Gastrocnemius medialis (tissue), 4 donors: ENCODE results near the gene TYK2. TPM values are rescaled to one million over a fixed set of nuclear protein-coding genes. Genes with fewer than 3 reads are reported as not detected.

Source experiments
- ATAC-seq, 2 donors: fragments of 150-250 bp; one replicate each; pipeline ENCODE4 v1.9.1; 2016
- DNase-seq, 2 donors: peaks; one replicate each; pipeline ENCODE4 v3.0.0-alpha.2; 2019
- H3K27ac ChIP-seq, 4 donors: fragments of 200-600 bp; sonication (generic); 1 replicate in 1 of 4; 2 replicates in 3 of 4; pipeline ENCODE4 v1.5.1; 2016 to 2018; ENCODE audit warnings: mild to moderate bottlenecking in 2 of 4, moderate library complexity in 1 of 4
- H3K27me3 ChIP-seq, 3 donors: fragments of 200-600 bp; sonication (generic) in 2 of 3; 1 replicate in 1 of 3; 2 replicates in 2 of 3; pipeline versions ENCODE4 v1.5.1 to v1.6.0; 2016 to 2019; ENCODE audit warnings: mild to moderate bottlenecking in 1 of 3, moderate library complexity in 1 of 3
- H3K36me3 ChIP-seq, 2 donors: fragments of 200-600 bp; sonication (generic) in 1 of 2; one replicate each; pipeline ENCODE4 v1.5.1; 2017 to 2018
- H3K4me1 ChIP-seq, 2 donors: fragments of 200-600 bp; sonication (generic) in 1 of 2; one replicate each; pipeline ENCODE4 v1.5.1; 2016 to 2017; ENCODE audit warnings: mild to moderate bottlenecking in 2 of 2
- H3K4me3 ChIP-seq, 4 donors: fragments of 200-600 bp; sonication (generic) in 3 of 4; 1 replicate in 1 of 4; 2 replicates in 3 of 4; pipeline ENCODE4 v1.5.1; 2016 to 2019; ENCODE audit warnings: mild to moderate bottlenecking in 2 of 4
- H3K9me3 ChIP-seq, 3 donors: fragments of 200-600 bp; sonication (generic) in 2 of 3; 1 replicate in 1 of 3; 2 replicates in 2 of 3; pipeline ENCODE4 v1.5.1; 2016 to 2019
- POLR2A ChIP-seq, 2 donors: fragments of 450-650 bp; IDR thresholded peaks; one replicate each; pipeline ENCODE4 v1.6.1; 2017; ENCODE audit warnings: antibody characterized with exemption in 2 of 2, mild to moderate bottlenecking in 2 of 2, moderate library complexity in 2 of 2
- in situ Hi-C, 4 donors: fragments of 200-750 bp; cut with MboI; loops; one replicate each; pipeline versions ENCODE4 v1.15.0 to v1.8.0; 2017; ENCODE audit warnings: low sequenced_read_pairs in 4 of 4
- intact Hi-C: fragments of 100-400 bp; cut with DNase I; formaldehyde crosslinking; loops from one replicate; pipeline ENCODE4 v1.15.1; 2023; ENCODE audit warnings: low total_unique reads
- total RNA-seq, 4 donors: library from RNA; depleted of rRNA; stranded (reverse); fragments of >200 nt; gene quantifications; one replicate each; pipeline versions ENCODE4 v1.1.0 to v1.2.3, GENCODE V29; 2016
- TF ChIP-seq, protein P1 (sequence below), 5 experiments: fragments of 450-650 bp in 3 of 5; fragments of 200-600 bp in 2 of 5; sonication (generic) in 2 of 5; IDR thresholded peaks in 4 of 5; conservative IDR thresholded peaks in 1 of 5; 1 replicate in 4 of 5; 2 replicates in 1 of 5; pipeline ENCODE4 v1.5.1; 2016 to 2019; ENCODE audit warnings: antibody characterized with exemption in 5 of 5, mild to moderate bottlenecking in 3 of 5, moderate library complexity in 3 of 5

Gene TYK2
- total RNA-seq, 4 donors from 2014 or later: 32.6 to 58.5 (median 50.9) TPM

DNA sequence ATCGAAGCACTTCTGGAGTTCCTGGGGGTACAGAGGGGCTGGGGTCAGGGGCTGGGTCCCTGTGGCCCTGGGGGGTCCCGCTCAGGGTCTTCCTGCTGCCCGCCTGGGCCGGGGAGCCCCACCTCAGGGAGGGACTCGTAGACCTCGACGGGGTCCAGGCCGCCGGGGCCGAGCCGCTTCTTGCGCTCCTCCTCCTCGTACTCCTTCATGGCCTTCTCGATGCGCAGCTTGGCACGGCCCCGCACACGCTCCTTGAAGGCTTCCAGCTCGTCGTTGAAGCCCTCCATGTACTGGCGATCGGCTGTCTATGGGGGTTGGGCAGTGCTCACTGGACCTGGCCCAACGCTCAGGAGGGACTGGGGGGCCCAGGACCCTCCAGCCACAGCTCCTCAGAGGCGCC is 12.8 kb upstream of the TYK2 start:
- intact Hi-C loops: loop anchor here (10.0 kb wide), 1 partner anchor 982 kb away; the partner anchor contains the start of gene SWSAP1
- ATAC-seq: no peak
- Histone ChIP-seq H3K4me3 (no peak overlapping the region), H3K9me3 (no peaks in the 10 kb centered on the region), H3K36me3 (peaks cover 0 to 53% of the 10 kb centered on the region in 2 donors), H3K4me1 (peaks cover under 1 to 11% of the 10 kb centered on the region in 2 donors), H3K27me3 (no peaks in the 10 kb centered on the region), H3K27ac (no peak overlapping the region)
- TF ChIP-seq, protein P1, sequence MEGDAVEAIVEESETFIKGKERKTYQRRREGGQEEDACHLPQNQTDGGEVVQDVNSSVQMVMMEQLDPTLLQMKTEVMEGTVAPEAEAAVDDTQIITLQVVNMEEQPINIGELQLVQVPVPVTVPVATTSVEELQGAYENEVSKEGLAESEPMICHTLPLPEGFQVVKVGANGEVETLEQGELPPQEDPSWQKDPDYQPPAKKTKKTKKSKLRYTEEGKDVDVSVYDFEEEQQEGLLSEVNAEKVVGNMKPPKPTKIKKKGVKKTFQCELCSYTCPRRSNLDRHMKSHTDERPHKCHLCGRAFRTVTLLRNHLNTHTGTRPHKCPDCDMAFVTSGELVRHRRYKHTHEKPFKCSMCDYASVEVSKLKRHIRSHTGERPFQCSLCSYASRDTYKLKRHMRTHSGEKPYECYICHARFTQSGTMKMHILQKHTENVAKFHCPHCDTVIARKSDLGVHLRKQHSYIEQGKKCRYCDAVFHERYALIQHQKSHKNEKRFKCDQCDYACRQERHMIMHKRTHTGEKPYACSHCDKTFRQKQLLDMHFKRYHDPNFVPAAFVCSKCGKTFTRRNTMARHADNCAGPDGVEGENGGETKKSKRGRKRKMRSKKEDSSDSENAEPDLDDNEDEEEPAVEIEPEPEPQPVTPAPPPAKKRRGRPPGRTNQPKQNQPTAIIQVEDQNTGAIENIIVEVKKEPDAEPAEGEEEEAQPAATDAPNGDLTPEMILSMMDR (IDR thresholded peaks at IDR 0.05 in 4 of 5, conservative IDR thresholded peaks at IDR 0.05 in 1 of 5): no peak
- TF ChIP-seq POLR2A (IDR thresholded peaks at IDR 0.05): no peak
- in situ Hi-C loops: loop anchor here in 3 of 4 donors (10.0 to 25.0 kb wide), 2 partner anchors 288 to 456 kb away; partner anchors contain the start of genes OLFM2 (in 3 of the 3), ANGPTL6 (in 1 of the 3) and PPAN (in 1 of the 3)
- no peak for DNase-seq

DNA sequence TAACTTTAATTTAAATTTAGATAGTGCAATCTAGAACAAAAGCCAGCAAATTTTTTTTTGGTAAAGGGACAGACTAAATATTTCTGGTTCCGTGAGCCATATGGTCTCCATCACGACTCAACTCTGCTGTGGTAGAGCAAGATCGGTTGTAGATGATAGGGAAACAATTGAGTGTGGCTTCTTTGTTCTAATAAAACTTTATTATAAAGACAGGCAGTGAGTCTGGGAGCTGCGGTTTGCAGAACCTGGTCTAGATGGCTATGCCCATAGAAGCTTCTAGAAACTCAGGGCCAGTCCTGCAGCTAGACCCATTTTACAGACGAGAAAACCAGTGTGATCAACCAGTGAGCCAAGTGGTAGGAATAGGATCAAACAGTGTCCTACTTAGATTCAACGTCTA is 11.7 kb upstream of the TYK2 start:
- Histone ChIP-seq H3K27ac (no peak overlapping the region), H3K27me3 (no peaks in the 10 kb centered on the region), H3K4me3 (no peak overlapping the region), H3K36me3 (peaks cover 0 to 53% of the 10 kb centered on the region in 2 donors), H3K4me1 (peaks cover 0 to 7% of the 10 kb centered on the region in 2 donors), H3K9me3 (no peaks in the 10 kb centered on the region)
- DNase-seq (no peak), ATAC-seq (no peak)
- in situ Hi-C loops (loop anchor here in 3 of 4 donors (10.0 to 25.0 kb wide), 2 partner anchors 287 to 455 kb away; partner anchors contain the start of genes OLFM2 (in 3 of the 3), ANGPTL6 (in 1 of the 3) and PPAN (in 1 of the 3)), intact Hi-C loops (loop anchor here (10.0 kb wide), 1 partner anchor 983 kb away; the partner anchor contains the start of gene SWSAP1)
- TF ChIP-seq, protein P1 (IDR thresholded peaks at IDR 0.05 in 4 of 5, conservative IDR thresholded peaks at IDR 0.05 in 1 of 5): no peak
- no peak for TF ChIP-seq POLR2A (IDR thresholded peaks at IDR 0.05)

DNA sequence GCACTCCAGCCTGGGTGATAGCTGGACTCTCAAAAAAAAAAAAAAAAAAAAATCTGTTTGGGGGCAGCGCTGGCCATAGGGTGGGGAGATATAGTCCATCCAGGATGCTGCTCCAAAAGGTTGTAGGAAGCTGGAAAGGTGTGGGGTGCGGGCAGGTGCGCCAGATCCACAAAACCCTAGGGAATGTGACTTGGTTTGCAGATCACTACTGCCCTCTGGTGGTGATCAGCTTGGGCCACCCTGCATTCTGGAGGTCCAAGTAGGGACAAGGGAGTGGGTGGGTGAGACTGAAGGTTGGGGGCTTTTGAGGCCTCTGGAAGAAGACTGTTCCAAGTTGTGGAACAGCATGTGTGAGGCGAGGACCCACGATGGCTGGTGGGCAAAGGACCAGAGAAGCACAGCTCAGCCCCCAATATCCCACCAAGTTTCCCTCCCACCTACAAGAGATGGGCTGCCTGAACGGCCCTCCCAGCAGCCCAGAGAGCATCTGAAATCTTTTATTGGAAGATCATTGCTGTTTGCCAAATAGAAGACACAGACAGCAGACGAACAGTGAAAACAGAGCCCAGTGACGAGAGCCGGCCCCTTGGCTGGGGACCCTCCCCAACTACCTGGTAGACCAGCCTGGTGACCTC is 10.4 kb upstream of the TYK2 start:
- intact Hi-C loops: loop anchor here (2.0 to 10.0 kb wide), 2 partner anchors 460 to 984 kb away; partner anchors contain the start of gene SWSAP1
- H3K4me3 ChIP-seq: no peak overlapping the region
- peak in 1 of 2 donors; percentile 60 for DNase-seq
- peaks cover 0 to 7% of the 10 kb centered on the region in 2 donors for H3K4me1 ChIP-seq
- no peak overlapping the region for H3K27ac ChIP-seq
- H3K36me3 ChIP-seq: peaks cover 0 to 51% of the 10 kb centered on the region in 2 donors
- no peaks in the 10 kb centered on the region for H3K9me3 ChIP-seq
- in situ Hi-C loops: loop anchor here in 3 of 4 donors (10.0 to 25.0 kb wide), 2 partner anchors 286 to 453 kb away; partner anchors contain the start of genes OLFM2 (in 3 of the 3), ANGPTL6 (in 1 of the 3) and PPAN (in 1 of the 3)
- TF ChIP-seq POLR2A (IDR thresholded peaks at IDR 0.05): no peak
- TF ChIP-seq, protein P1 (IDR thresholded peaks at IDR 0.05 in 4 of 5, conservative IDR thresholded peaks at IDR 0.05 in 1 of 5): peak; percentile 70 to 89 (median 77)
- H3K27me3 ChIP-seq: no peaks in the 10 kb centered on the region
- ATAC-seq: peak; percentile 52 to 57

DNA sequence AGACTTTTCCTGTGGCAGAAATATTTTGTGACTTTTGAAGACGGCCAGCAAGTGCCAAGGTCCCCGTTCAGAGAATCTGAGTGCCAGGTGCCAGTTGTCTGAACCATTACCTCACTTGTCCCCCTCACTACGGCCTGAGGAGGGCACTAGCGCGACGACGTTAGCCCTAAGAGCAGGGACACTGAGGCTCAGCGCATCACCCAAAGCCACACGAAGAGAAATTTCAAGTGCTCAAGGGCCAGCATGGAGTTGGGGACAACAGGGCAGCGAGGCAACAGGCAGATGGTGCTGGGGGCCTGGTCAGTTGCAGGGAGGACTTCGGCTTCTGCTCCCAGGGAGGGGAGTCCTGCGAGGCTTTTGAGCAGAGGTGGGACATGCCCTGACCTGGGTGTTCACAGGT is 9.5 kb upstream of the TYK2 start:
- H3K27ac ChIP-seq: no peak overlapping the region
- no peak for DNase-seq

More for the DNA sequence above, 9.5 kb upstream of the TYK2 start:
- intact Hi-C loops (loop anchor here (1.0 to 10.0 kb wide), 5 partner anchors 121 to 985 kb away; partner anchors contain the start of genes EIF3G, P2RY11 and SWSAP1), in situ Hi-C loops (loop anchor here (5.0 to 25.0 kb wide), 4 partner anchors 123 to 465 kb away; partner anchors contain the start of genes OLFM2 (in 3 of the 4), ANGPTL6 (in 1 of the 4) and PPAN (in 1 of the 4))
- Histone ChIP-seq H3K36me3 (peaks cover 0 to 41% of the 10 kb centered on the region in 2 donors), H3K27me3 (no peaks in the 10 kb centered on the region), H3K4me3 (no peak overlapping the region), H3K4me1 (peaks cover 0 to 7% of the 10 kb centered on the region in 2 donors), H3K9me3 (no peaks in the 10 kb centered on the region)
- TF ChIP-seq, protein P1 (IDR thresholded peaks at IDR 0.05 in 4 of 5, conservative IDR thresholded peaks at IDR 0.05 in 1 of 5): peak in 1 of 5 experiments; percentile 23
- TF ChIP-seq POLR2A (IDR thresholded peaks at IDR 0.05): no peak
- peak in 1 of 2 donors; percentile 20 for ATAC-seq
